HG02759 (cell line): ENCODE data around the gene DGAT2L6.
"Not testable (repeated sequence)": the region's sequence is repeated elsewhere in the genome, so short reads cannot be mapped to it uniquely, and the experiment has no call there.

Experiments
- ATAC-seq: cut with Tn5 transposase; IDR thresholded peaks from one replicate; pipeline ENCODE4 v1.9.1; 2021; ENCODE audit warnings: mild to moderate bottlenecking, moderate library complexity; ENCODE audit not compliant: unreplicated experiment

Gene DGAT2L6

DNA sequence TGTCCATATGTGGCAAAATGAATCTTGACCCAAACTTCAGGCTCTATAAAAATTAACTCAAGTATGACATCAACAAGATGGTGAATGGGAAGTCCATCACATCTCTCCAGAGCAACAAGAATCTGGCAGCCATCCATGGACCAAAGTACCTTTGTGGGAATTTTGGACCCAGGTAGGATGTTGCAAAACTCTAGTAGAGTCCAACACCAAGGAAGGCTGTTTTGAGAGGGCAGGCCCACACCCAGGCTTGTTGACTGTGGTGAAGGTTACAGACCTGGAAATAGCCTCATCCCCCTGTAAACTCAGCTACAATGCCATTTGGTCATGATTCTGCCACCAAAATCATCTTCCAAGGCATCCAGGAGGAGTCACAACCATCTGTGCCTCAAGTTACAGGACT is 12.9 kb downstream of the DGAT2L6 start:
- ATAC-seq: no peak

DNA sequence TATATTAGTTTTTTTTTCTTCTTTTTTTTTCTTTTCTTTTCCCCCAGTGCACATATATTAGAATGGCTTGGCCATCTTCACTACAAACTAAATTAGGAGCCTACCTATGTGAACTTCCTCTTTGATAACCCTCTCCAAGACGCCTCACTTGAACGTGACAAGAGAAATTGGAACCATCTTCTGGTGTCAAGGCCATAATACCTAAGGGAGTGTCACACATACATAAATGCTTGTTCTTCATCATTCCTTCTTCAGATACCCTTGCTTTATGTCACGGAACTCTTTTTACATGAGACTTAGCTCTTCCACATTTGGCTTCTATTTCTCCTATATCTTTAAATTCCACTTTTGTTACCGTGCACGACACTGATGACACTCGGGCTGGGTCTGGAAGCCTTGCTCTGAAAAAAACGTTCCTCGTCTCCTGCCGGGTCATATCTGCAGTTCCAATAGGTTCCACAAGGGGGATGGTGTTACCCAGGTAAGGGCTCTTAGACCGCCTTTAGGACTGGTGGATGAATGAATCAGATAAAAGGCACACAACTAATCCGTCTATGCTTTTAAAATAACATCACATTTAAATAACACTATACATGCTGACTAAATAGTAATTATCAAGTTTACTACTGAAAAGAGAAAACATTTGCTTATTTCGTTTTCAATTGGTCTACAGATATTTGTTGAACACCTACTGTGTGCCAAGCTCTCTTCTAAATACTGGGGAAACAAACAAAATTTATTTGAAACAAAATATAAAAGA is 19.9 kb downstream of the DGAT2L6 start:
- ATAC-seq: peak; percentile 73

DNA sequence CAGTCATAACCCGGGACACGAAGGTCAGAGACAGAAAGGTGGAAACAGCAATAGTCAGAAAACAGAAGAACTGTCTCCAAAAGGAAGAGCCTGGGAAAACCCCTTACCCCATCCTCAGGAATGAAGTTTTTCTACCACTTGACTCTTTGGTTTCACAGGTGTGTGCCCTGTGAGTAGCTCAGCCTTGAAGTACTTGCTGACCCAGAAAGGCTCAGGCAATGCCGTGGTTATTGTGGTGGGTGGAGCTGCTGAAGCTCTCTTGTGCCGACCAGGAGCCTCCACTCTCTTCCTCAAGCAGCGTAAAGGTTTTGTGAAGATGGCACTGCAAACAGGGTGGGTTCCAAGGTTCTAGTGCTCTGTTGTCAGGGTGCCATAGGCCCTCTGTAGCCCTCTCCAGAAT is 24.4 kb downstream of the DGAT2L6 start:
- ATAC-seq: no peak

DNA sequence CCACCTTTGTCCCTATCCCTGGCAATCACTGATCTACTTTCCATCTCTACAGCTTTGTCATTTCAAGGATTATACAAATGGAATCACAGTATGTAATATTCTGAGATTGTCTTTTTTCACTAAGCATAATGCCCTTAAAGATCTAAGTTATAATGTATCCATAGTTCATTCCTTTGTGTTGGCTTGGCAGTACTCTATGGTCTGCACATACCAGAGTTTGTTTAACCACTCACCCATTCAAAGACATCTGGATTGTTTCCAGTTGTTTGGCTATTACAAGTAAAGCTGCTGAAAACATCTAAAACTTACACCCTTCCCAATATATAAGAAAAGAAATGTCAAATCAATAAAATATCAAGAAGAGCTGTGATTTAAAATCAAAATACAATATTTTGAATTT is 31.2 kb downstream of the DGAT2L6 start:
- no peak for ATAC-seq

DNA sequence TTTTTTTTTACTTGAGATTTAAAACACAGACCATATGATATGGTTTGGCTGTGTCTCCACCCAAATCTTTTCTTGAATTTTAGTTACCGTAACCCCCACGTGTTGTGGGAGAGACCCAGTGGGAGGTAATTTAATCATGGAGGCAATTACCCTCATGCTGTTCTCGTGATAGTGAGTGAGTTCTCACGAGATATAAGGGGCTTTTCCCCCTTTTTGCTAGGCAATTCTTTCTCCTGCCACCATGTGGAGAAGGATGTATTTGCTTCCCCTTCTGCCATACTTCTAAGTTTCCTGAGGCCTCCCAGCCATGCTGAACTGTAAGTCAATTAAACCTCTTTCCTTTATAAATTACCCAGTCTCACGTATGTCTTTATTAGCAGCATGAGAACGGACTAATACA is 32.3 kb downstream of the DGAT2L6 start:
- ATAC-seq: not testable (repeated sequence)

DNA sequence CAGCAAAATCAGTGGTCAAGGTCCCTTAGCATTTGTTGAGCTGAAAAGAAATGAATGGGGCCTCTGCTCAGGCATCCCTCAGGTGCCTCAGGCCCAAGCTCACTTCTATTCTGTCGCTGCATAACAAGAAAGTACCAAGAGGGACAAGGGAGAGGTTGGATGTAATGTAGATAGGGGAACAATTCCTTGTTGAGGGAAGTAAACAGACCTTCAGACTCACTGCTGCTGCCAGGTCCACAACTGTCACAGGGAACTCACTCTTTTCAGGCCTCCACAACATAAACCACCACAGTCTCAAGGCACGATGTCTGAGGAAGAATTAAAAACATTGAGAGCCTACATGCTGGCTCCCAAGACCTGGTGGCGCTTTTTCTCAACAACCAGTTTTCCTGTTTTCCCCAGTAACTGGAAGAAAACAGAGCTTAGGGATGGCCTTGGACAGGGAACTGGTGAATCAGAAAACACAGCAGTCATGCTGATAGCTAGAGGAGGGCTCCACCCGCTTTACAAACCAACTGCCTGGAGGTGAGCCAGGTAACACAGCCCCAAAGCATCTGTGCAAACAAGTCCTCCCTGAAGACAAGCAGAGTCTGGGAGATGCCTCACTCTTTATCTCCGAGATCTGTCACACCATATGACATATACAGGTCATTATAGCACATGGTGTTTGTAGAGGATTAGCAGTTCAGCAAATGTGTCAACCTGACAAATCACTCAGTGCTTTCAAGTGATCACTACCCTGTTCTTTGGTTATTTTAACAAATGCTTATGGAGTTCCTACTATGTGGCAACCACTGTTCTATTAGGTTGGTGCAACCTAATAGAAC is 42.9 kb downstream of the DGAT2L6 start:
- ATAC-seq: no peak

DNA sequence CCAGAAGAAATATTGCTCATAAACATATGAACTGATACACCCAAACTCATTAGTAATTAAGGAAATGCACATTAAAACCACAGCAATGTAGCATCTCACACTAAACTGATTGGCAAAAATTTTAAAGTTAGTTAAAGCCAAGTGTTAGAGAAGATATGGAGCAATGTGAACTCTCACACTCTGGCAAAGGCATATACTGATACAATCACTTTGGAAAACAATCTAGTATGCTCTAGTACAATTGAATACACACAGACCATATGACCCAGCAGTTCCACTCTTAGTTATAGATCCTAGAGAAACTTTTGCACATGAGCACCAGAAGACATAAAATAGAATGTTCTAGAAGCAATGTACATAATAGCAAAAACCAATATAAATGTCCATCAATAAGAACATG is 48.8 kb downstream of the DGAT2L6 start:
- ATAC-seq: no peak

DNA sequence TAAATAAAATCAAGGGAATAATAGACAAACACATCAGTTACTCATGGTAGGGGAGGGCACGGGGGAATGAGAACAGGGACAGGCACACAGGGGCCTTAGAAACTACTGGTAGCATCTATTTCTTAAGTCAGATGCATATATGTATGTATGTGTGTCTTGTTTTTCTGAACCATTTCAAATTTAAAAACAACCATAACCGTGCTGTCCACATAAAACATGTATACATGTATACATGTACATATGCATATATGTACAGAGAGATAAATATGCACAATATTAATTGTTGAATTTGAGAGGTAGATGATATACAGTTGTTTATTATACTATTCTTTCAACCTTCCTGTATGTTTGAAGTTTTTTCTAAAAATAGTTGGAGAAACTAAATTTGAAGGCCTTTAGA is 49.4 kb downstream of the DGAT2L6 start:
- no peak for ATAC-seq

DNA sequence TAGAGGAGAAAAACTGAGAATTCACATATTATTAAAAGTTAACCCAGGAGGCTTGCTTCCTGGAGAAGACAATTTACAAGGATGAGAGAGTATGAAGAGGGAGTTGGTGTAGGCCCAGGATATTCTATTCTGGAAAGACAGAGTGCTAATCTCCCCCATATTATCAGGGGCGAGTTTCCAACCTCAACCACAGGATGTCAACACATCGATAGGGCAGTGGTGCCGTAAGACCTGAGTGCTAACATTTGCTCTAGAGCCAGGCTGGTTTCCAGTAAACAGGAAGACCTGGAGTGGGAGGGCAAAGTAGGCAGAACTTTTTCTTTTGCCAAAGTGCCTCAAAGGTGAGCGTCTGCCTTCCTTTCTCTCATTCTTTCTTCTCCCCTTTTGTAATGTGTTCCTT is 54.4 kb downstream of the DGAT2L6 start:
- no peak for ATAC-seq

DNA sequence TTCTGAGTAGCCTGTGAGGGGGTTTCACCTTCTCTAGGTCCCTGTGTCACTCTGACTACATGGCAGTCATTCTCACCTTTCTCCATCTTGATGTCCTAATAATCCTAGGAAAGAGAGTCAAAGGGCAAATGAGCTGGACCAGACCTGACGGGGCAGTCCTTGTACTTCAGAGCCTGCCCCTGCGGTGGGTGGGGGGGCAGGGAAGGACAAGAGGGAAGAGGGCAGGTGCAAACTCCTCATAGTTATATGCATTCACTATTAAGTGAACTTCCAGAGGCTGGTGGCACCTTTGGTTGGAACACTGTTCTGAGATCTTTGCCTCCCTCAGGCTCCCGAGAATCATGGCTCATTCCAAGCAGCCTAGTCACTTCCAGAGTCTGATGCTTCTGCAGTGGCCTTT is 57.1 kb downstream of the DGAT2L6 start, which contains the start of gene AWAT1:
Gene AWAT1, plus strand, starts transcription at position 301 of the 400 bp plus-strand sequence. Its CDS starts 41 bp downstream, at position 342.
- ATAC-seq: no peak

DNA sequence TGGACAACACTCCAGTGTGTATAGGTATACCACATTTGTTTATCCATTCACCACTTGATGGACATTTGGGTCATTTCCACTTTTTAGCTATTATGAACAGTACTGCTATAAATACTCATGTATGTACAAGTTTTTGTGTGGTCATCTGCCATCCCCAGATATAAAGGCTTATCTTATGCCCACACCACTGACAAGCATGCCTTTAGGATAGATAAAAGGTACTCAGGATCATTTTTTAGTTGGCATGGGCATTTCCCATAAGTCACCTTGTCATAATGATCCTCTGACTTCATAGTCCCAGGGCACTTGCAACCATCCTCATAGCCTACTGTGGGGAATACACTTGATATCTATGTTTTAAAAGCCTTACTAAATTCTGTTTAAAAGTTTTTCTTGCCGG is 63.5 kb downstream of the DGAT2L6 start:
- ATAC-seq: no peak

DNA sequence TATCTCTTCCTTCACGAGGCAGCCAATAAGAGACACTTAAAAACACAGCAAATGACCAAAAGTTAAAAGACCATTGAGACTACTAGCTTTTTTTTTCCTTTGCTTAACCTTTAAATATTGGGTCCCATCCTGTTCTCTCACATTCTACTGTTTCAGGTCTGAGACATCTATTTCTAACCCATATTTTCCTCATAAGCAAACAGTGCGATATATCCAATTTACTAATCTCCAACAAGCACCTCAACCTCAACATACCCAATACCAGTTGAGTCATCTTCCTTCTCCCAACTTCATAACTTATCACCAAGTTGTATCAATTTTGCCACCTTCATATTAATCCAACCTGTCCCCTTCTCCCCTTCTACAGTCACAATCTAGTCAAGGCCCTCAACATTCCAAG is 64.2 kb downstream of the DGAT2L6 start:
- no peak for ATAC-seq

DNA sequence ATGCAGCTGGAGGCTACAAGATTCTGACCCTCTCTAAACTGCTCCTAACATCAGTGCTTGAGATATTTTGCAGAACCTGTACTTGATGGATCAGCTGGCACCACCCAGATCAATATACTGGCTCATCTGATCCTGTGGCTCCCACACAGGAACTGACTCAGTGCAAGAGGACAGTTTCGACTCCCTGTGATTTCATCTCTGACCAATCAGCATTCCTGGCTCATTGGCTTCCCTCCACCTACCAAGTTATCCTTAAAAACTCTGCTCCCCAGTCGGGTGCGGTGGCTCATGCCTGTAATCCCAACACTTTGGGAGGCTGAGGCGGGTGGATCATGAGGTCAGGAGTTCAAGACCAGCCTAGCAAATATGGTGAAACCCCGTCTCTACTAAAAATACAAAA is 66.3 kb downstream of the DGAT2L6 start:
- not testable (repeated sequence) for ATAC-seq

DNA sequence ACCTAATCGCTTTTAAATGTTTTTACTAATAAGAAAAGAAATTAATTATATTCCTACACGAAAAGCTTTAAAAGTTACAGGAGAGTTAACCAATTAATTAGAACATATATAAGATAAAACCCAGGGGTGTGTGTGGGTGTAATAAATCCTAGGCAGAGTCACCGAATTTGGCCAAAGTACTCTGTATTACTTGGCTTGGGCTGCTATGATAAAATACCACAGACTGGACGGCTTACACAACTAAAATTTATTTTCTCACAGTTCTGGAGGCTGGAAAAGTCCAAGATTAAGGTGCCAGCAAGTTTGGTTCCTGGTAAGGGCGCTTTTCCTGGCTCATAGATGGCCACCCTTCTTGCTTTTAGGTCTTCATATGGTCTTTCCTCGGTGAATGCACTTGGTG is 67.6 kb downstream of the DGAT2L6 start:
- ATAC-seq: no peak

DNA sequence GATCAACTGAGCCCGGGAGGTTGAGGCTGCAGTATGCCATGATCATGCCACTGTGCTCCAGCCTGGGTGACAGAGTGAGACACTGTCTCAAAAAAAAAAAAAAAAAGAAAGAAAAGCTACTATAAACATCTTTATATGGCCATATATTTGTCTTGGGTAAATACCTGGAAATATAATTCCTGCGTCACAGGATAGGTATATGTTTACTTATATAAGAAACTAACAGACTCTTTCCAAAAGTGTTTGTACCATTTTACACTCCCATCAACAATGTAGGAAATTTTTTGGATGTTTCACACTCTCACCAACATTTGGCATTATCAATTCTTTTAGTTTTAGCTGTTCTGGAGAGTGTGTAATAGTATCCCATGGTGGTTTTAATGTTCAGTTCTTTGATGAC is 70.0 kb downstream of the DGAT2L6 start:
- ATAC-seq: no peak

DNA sequence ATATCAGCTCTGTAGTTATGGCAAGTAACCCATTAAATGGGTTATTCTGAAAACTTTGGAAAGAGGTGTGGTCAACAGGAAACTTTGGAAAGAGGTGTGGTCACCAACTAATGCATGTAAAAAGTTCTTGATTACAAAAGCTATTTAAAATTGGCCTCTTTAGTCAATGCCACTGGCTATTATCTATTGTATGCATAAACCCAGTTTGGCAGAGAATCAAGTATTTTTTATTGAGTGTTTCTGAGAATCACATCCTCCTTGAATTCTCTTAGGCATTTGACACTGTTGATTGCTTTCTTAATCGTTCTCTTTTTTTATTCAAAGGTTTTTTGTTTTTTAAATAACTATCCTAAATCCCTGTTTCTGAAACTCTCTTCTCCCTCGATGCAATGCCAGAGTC is 75.2 kb downstream of the DGAT2L6 start:
- no peak for ATAC-seq

DNA sequence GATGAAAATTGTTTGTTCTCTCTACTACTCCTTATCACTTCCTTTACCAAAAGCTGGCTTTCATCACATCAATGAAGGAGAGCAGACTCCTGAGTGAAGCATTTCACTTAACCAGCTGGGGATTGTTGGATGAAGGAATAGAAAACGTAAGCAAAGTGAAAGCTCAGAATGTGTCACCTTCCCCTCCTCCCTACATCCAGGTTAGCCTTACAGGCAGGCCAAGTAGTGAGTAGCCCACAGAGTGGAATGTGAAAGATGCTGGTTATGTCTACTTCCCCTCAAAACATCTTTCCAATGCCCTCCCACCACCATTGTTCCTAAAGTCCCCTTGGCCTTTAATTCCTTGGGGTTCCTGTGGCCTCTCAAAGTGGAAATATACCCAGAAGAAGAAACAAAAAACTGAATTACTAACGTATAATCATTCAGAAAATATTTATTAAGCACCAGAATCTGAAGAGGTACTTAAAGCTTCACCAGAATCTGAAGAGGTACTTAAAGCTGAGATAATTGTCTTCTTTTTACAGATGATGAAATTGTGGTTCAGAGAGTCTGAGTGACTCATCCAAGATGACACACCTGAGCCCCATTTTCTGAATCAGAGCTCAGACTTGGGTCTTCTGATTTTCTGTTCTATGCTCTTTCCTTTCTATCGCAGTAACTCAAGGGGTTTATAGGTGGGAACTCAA is 76.2 kb downstream of the DGAT2L6 start:
- no peak for ATAC-seq

DNA sequence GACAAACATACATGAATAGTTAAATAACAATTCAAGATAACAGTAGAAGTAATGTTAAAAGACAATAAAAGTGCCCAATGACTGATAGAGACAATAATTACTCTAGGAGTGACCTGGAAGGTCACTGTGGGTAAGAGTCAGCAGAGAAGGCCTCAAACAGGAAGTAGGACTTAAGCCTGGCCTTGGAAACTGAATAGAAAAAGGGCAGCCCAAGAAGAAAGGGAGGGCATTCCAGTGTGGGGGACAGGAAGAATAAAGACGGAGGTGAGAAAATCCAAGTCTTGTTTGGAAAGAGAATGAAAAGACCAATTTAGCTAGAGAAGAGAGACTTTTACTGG is 76.7 kb downstream of the DGAT2L6 start:
- ATAC-seq: no peak

DNA sequence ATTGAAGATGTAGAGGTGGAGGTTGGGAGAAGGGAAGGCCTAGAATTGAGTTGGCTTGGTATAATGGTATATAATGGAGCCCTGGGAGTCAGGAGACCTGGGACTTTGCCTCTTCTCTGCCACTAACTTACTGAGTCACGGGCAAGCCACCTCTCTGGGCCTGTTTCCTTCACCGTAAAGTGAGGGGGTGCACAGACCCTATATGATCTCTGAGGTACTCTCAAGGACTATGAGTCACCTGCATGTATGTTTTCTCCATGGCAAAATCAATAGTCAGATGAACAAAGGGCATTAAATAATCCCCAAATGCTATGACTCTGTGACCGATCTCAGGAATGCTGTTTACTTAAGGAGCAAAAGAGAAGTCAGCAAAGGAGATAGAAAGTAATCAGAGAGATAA is 77.6 kb downstream of the DGAT2L6 start:
- no peak for ATAC-seq
